GM18517 (cell line): ENCODE data around the gene PLAGL1.
"Not testable (repeated sequence)": the region's sequence is repeated elsewhere in the genome, so short reads cannot be mapped to it uniquely, and the experiment has no call there.

Experiments
- ATAC-seq: cut with Tn5 transposase; IDR thresholded peaks from one replicate; pipeline ENCODE4 v1.9.1; 2021; ENCODE audit warnings: mild to moderate bottlenecking, moderate library complexity; ENCODE audit not compliant: unreplicated experiment

PLAGL1 gene

GRCh38 chr6:144009628-144010027 lies 1.6 kb upstream of the PLAGL1 start:
- not testable (repeated sequence) for ATAC-seq

- no peak for ATAC-seq
Measured at GRCh38 chr6:144008846-144009245, 787 bp upstream of the PLAGL1 start.

- no peak for ATAC-seq
Measured at GRCh38 chr6:144007478-144008119, 460 bp downstream of the PLAGL1 start.

- no peak for ATAC-seq
Measured at GRCh38 chr6:144006736-144007477, 1.2 kb downstream of the PLAGL1 start.

- no peak for ATAC-seq
Measured at GRCh38 chr6:143999406-143999805, 8.7 kb downstream of the PLAGL1 start.

GRCh38 chr6:143998686-143999085 lies 9.4 kb downstream of the PLAGL1 start:
- ATAC-seq, result no peak

GRCh38 chr6:143993965-143994646 lies 14.0 kb downstream of the PLAGL1 start:
- no peak for ATAC-seq

- no peak for ATAC-seq
Measured at GRCh38 chr6:143992285-143992684, 15.8 kb downstream of the PLAGL1 start.

GRCh38 chr6:143986463-143987065 lies 21.5 kb downstream of the PLAGL1 start:
- no peak for ATAC-seq

- ATAC-seq, result no peak
Measured at GRCh38 chr6:143984666-143985065, 23.4 kb downstream of the PLAGL1 start.

- ATAC-seq, result no peak
Measured at GRCh38 chr6:143982968-143983367, 25.1 kb downstream of the PLAGL1 start.

GRCh38 chr6:143980921-143981320 lies 27.1 kb downstream of the PLAGL1 start:
- ATAC-seq, result no peak

- ATAC-seq, result no peak
Measured at GRCh38 chr6:143976806-143977349, 31.2 kb downstream of the PLAGL1 start.

- no peak for ATAC-seq
Measured at GRCh38 chr6:143974089-143974488, 34.0 kb downstream of the PLAGL1 start.

- ATAC-seq, result no peak
Measured at GRCh38 chr6:143973097-143973966, 34.7 kb downstream of the PLAGL1 start.

GRCh38 chr6:143971482-143972205 lies 36.4 kb downstream of the PLAGL1 start:
- ATAC-seq, result no peak

GRCh38 chr6:143970456-143971218 lies 37.4 kb downstream of the PLAGL1 start:
- ATAC-seq, result no peak

GRCh38 chr6:143969077-143969476 lies 39.0 kb downstream of the PLAGL1 start:
- no peak for ATAC-seq
